Natural killer cell (primary cell): ENCODE results near the gene KREMEN1. TPM values are rescaled to one million over a fixed set of nuclear protein-coding genes. Genes with fewer than 3 reads are reported as not detected.
A peak's percentile ranks its signal among the peaks of the same experiment; 100 is the strongest.

Experiments used
- ATAC-seq, 3 donors: fragments of 150-1000 bp in 2 of 3; fragments of 200-7000 bp in 1 of 3; cut with Tn5 transposase; 1 replicate in 1 of 3; 2 replicates in 2 of 3; pipeline ENCODE4 v1.10.0; 2021; ENCODE audit warnings: mild to moderate bottlenecking in 2 of 3, moderate library complexity in 2 of 3
- DNase-seq, 2 donors: peaks; one replicate each; pipeline versions ENCODE4 v3.0.0 to v3.0.0-alpha.2; 2013 to 2021; ENCODE audit warnings: mixed read lengths in 1 of 2
- H3K27ac ChIP-seq: one replicate; pipeline ENCODE4 v1.5.1; 2013; ENCODE audit warnings: mild to moderate bottlenecking, low read length
- H3K27me3 ChIP-seq: one replicate; pipeline ENCODE4 v1.6.1; 2013; ENCODE audit warnings: low read length; ENCODE audit not compliant: control insufficient read depth, insufficient read depth
- H3K36me3 ChIP-seq: one replicate; pipeline ENCODE4 v1.6.1; 2013; ENCODE audit warnings: low read length; ENCODE audit not compliant: control insufficient read depth, insufficient read depth
- H3K4me1 ChIP-seq: one replicate; pipeline ENCODE4 v1.6.1; 2013; ENCODE audit warnings: low read length; ENCODE audit not compliant: control insufficient read depth, insufficient read depth
- H3K4me3 ChIP-seq: one replicate; pipeline ENCODE4 v1.5.1; 2013; ENCODE audit warnings: low read length
- H3K9me3 ChIP-seq: one replicate; pipeline ENCODE4 v1.6.1; 2013; ENCODE audit warnings: low read length; ENCODE audit not compliant: control insufficient read depth, insufficient read depth
- H3K27ac Mint-ChIP-seq, 2 donors: one replicate each; pipeline ENCODE4 v1.8.0; 2022; ENCODE audit warnings: mild to moderate bottlenecking in 2 of 2, mixed read lengths in 2 of 2, moderate library complexity in 1 of 2
- H3K27me3 Mint-ChIP-seq, 2 donors: one replicate each; pipeline ENCODE4 v1.8.0; 2022; ENCODE audit warnings: low read depth in 2 of 2, mixed read lengths in 2 of 2
- H3K36me3 Mint-ChIP-seq: one replicate; pipeline ENCODE4 v1.8.0; 2022; ENCODE audit warnings: mixed read lengths
- H3K4me1 Mint-ChIP-seq, 2 donors: one replicate each; pipeline ENCODE4 v1.8.0; 2022; ENCODE audit warnings: mixed read lengths in 2 of 2
- H3K4me3 Mint-ChIP-seq: one replicate; pipeline ENCODE4 v1.8.0; 2022; ENCODE audit warnings: mild to moderate bottlenecking, moderate library complexity, mixed read lengths
- H3K9me3 Mint-ChIP-seq, 2 donors: one replicate each; pipeline ENCODE4 v1.8.0; 2022; ENCODE audit warnings: mixed read lengths in 2 of 2
- WGBS: methylation state at CpG from one replicate; pipeline ENCODE4 v1.1.7; 2013; ENCODE audit warnings: missing lambda C conversion rate; ENCODE audit not compliant: insufficient coverage; 5-methylcytosine and 5-hydroxymethylcytosine counted together
- intact Hi-C: fragments of 100-400 bp; cut with micrococcal nuclease; formaldehyde crosslinking; loops from one replicate; pipeline ENCODE4 v1.14.2; 2022
- total RNA-seq, 4 donors: library from RNA; stranded (reverse); fragments of 120-200 nt in 1 of 4; gene quantifications; one replicate each; pipeline versions ENCODE4 v1.2.3 to v1.2.4, GENCODE V29; 2013 to 2022
- TF ChIP-seq, protein P1 (sequence below): fragments of 200-600 bp; IDR thresholded peaks from one replicate; pipeline ENCODE4 v1.8.0; 2022; ENCODE audit warnings: antibody characterized with exemption

KREMEN1 gene
- total RNA-seq, 3 donors from 2014 or later (not counting 1 experiment from before 2014, with no cell fraction given) = 0.23 TPM; not detected in 2

GRCh38 chr22:29065468-29066190 lies 7.2 kb upstream of the KREMEN1 start:
- Histone ChIP-seq H3K27me3 (peaks cover 2% of the 10 kb centered on the region), H3K27ac (no peak overlapping the region), H3K4me3 (no peak overlapping the region), H3K4me1 (no peaks in the 10 kb centered on the region), H3K36me3 (no peaks in the 10 kb centered on the region), H3K9me3 (no peaks in the 10 kb centered on the region)
- Mint-ChIP-seq H3K36me3 (no peaks in the 10 kb centered on the region), H3K9me3 (no peaks in the 10 kb centered on the region), H3K27me3 (peaks cover 39 to 80% of the 10 kb centered on the region in 2 donors), H3K4me1 (peaks cover 0 to 7% of the 10 kb centered on the region in 2 donors), H3K27ac (no peak overlapping the region), H3K4me3 (no peak overlapping the region)
- 11% methylated on average over 7 of the region's 7 CpGs for WGBS
- intact Hi-C loops = no loop called here
- ATAC-seq (no peak), DNase-seq (peak in 1 of 2 donors; percentile 14)
- TF ChIP-seq, protein P1, sequence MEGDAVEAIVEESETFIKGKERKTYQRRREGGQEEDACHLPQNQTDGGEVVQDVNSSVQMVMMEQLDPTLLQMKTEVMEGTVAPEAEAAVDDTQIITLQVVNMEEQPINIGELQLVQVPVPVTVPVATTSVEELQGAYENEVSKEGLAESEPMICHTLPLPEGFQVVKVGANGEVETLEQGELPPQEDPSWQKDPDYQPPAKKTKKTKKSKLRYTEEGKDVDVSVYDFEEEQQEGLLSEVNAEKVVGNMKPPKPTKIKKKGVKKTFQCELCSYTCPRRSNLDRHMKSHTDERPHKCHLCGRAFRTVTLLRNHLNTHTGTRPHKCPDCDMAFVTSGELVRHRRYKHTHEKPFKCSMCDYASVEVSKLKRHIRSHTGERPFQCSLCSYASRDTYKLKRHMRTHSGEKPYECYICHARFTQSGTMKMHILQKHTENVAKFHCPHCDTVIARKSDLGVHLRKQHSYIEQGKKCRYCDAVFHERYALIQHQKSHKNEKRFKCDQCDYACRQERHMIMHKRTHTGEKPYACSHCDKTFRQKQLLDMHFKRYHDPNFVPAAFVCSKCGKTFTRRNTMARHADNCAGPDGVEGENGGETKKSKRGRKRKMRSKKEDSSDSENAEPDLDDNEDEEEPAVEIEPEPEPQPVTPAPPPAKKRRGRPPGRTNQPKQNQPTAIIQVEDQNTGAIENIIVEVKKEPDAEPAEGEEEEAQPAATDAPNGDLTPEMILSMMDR = no peak

- peaks cover 20% of the 10 kb centered on the region for H3K27me3 ChIP-seq
- DNase-seq (no peak), ATAC-seq (no peak)
- no peak overlapping the region for H3K27ac ChIP-seq
- TF ChIP-seq, protein P1 = no peak
- H3K36me3 ChIP-seq = no peaks in the 10 kb centered on the region
- Mint-ChIP-seq H3K9me3 (no peaks in the 10 kb centered on the region), H3K27me3 (peaks cover 46 to 57% of the 10 kb centered on the region in 2 donors), H3K27ac (no peak overlapping the region), H3K36me3 (no peaks in the 10 kb centered on the region), H3K4me1 (peaks cover 16 to 24% of the 10 kb centered on the region in 2 donors), H3K4me3 (no peak overlapping the region)
- no peaks in the 10 kb centered on the region for H3K9me3 ChIP-seq
- WGBS = 78% methylated on average over 4 of the region's 4 CpGs
- H3K4me1 ChIP-seq = peaks cover 24% of the 10 kb centered on the region
- intact Hi-C loops = no loop called here
- no peak overlapping the region for H3K4me3 ChIP-seq
Observed at GRCh38 chr22:29069463-29069862, 3.4 kb upstream of the KREMEN1 start.

DNA sequence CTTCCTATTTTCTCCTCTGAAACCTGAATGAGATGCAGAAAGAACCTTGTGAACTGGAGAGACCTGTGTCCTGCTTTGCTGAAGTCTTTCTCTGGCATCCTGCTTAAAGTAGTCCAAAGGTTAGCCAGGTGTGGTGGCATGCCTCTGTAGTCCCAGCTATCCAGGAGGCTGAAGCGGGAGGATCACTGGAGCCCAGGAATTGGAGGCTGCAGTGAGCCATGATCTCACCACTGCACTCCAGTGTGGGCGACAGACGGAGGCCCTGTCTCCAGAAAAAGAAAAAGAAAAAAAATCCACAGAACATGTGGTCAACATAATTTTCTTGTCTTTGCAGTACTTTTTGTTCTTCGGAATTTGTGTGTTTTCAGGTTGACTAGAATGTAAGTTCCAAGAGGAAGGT lies 2.3 kb upstream of the KREMEN1 start:
- no peak for ATAC-seq
- Histone ChIP-seq H3K4me1 (peaks cover 24% of the 10 kb centered on the region), H3K36me3 (no peaks in the 10 kb centered on the region), H3K27me3 (peaks cover 30% of the 10 kb centered on the region), H3K4me3 (no peak overlapping the region), H3K27ac (no peak overlapping the region), H3K9me3 (no peaks in the 10 kb centered on the region)
- peaks cover 51 to 62% of the 10 kb centered on the region in 2 donors for H3K27me3 Mint-ChIP-seq
- WGBS = 98% methylated on average over 4 of the region's 4 CpGs
- H3K4me3 Mint-ChIP-seq = peak overlapping the region; percentile 74
- no peaks in the 10 kb centered on the region for H3K36me3 Mint-ChIP-seq
- H3K4me1 Mint-ChIP-seq = peaks cover 16 to 24% of the 10 kb centered on the region in 2 donors
- DNase-seq = no peak
- TF ChIP-seq, protein P1 = no peak
- H3K27ac Mint-ChIP-seq = no peak overlapping the region
- no peaks in the 10 kb centered on the region for H3K9me3 Mint-ChIP-seq
- intact Hi-C loops = no loop called here
